ENCODE results near the gene CEP162.
"Not testable (repeated sequence)": the region's sequence is repeated elsewhere in the genome, so short reads cannot be mapped to it uniquely, and the experiment has no call there.

The CEP162 gene

GRCh38 chr6:84227434-84228197 is at the start of gene CEP162:
Gene CEP162, minus strand, starts transcription at chr6:84227643. Its CDS starts 1,250 bp downstream, at chr6:84226393.
- peak; percentile 91 to 93 for DNase-seq

GRCh38 chr6:84274856-84275255 is 47.4 kb upstream of the CEP162 start:
- DNase-seq, result no peak

GRCh38 chr6:84273048-84273809 is 45.8 kb upstream of the CEP162 start:
- no peak for DNase-seq

- no peak for DNase-seq
Observed at GRCh38 chr6:84272298-84272697, 44.9 kb upstream of the CEP162 start.

- DNase-seq, result no peak
Observed at GRCh38 chr6:84271061-84271716, 43.7 kb upstream of the CEP162 start.

GRCh38 chr6:84269947-84270733 is 42.7 kb upstream of the CEP162 start:
- DNase-seq, result no peak

- no peak for DNase-seq
Observed at GRCh38 chr6:84268781-84269180, 41.3 kb upstream of the CEP162 start.

GRCh38 chr6:84263557-84263956 is 36.1 kb upstream of the CEP162 start:
- no peak for DNase-seq

GRCh38 chr6:84260926-84261325 is 33.5 kb upstream of the CEP162 start:
- DNase-seq, result no peak

- no peak for DNase-seq
Observed at GRCh38 chr6:84260196-84260595, 32.8 kb upstream of the CEP162 start.

- no peak for DNase-seq
Observed at GRCh38 chr6:84258866-84259265, 31.4 kb upstream of the CEP162 start.

GRCh38 chr6:84258268-84258667 is 30.8 kb upstream of the CEP162 start:
- DNase-seq, result no peak

GRCh38 chr6:84255641-84256040 is 28.2 kb upstream of the CEP162 start:
- no peak for DNase-seq

- no peak for DNase-seq
Observed at GRCh38 chr6:84253380-84253779, 25.9 kb upstream of the CEP162 start.

GRCh38 chr6:84251891-84252539 is 24.6 kb upstream of the CEP162 start:
- no peak for DNase-seq

GRCh38 chr6:84249724-84250123 is 22.3 kb upstream of the CEP162 start:
- DNase-seq, result no peak

GRCh38 chr6:84244416-84245081 is 17.1 kb upstream of the CEP162 start:
- not testable (repeated sequence) for DNase-seq

GRCh38 chr6:84243240-84243639 is 15.8 kb upstream of the CEP162 start:
- no peak for DNase-seq

GRCh38 chr6:84242265-84242664 is 14.8 kb upstream of the CEP162 start:
- DNase-seq, result no peak

GRCh38 chr6:84228198-84228543 is 728 bp upstream of the CEP162 start:
- DNase-seq, result no peak

- no peak for DNase-seq
Observed at GRCh38 chr6:84227044-84227433, 404 bp downstream of the CEP162 start.

GRCh38 chr6:84224251-84224650 is 3.2 kb downstream of the CEP162 start:
- DNase-seq, result no peak
